SK-N-SH (cell line): ENCODE data around the gene SLC30A10.

Source experiments
- CTCF ChIP-seq: fragments of 200-600 bp; sonication (generic); IDR thresholded peaks from 2 replicates; pipeline ENCODE4 v1.6.1; 2017; ENCODE audit warnings: antibody characterized with exemption, mild to moderate bottlenecking, moderate library complexity
- FOSL2 ChIP-seq: IDR thresholded peaks from 2 replicates; pipeline ENCODE4 v1.4.0; 2012; ENCODE audit warnings: low read depth, mild to moderate bottlenecking, moderate library complexity, borderline replicate concordance
- PBX3 ChIP-seq: IDR thresholded peaks from 2 replicates; pipeline ENCODE4; 2012
- TAF1 ChIP-seq: IDR thresholded peaks from 2 replicates; pipeline ENCODE4 v1.6.1; 2012; ENCODE audit warnings: low read depth, mild to moderate bottlenecking, low read length, moderate library complexity, borderline replicate concordance
- TEAD4 ChIP-seq: IDR thresholded peaks from 2 replicates; pipeline ENCODE4 v1.4.0; 2012; ENCODE audit warnings: mild to moderate bottlenecking, borderline replicate concordance; ENCODE audit not compliant: insufficient read depth
- ZBTB33 ChIP-seq: IDR thresholded peaks from 2 replicates; pipeline ENCODE4 v1.4.0; 2012; ENCODE audit warnings: low read depth, borderline replicate concordance

GRCh38 chr1:219880765-219881457 lies 47.4 kb downstream of the SLC30A10 start:
- no peak for TF ChIP-seq PBX3
- TF ChIP-seq TAF1, result no peak
- no peak for TF ChIP-seq ZBTB33
- TF ChIP-seq CTCF, result no peak
- no peak for TF ChIP-seq TEAD4
- TF ChIP-seq FOSL2, result no peak
